ENCODE results near the gene MEIOSIN.

DNA sequence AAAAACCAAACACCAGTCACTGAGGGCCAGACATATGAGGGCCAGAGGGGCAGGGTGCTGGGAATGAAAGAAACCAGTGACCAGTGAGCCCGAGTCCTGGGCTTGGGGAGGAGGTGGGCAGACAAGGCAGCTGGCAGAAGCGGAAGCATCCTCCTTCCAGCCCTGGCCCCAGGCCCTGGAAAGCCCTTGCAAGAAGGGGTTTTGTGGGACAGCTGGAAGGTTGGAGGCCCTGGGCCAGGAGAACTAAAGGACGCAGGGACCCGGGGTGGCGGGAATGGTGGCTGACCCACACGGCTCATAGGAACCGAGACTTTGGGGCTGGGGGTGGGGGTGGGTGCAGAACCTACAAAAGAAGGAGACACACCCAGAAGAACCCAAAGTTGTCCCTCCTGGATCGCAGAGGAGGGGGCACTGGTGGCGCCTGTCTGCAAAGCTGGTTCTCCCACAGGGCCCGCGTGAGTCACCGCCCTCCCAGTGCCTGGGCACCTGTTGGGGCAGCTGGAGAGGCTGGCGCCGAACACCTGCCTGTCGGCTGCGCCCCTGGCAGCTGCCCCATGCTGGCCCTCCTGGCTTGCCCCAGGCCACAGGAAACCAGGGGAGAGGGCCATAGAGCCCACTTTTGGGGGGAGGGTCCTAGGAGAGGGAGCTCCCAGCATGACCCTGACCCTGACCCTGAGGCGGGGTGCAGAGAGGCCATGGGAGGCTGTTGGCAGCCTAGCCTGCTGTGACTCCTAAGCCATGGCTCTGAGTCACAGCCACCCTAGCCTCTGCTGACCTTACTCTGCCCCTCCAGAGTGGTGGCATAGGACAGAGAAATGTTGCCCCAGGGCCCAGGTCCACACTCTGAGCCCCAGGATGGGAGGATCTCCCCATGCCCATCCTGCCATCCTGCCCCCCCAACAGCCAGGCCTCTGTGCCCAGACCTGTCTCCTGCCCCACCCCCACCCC, 48.2 kb downstream of the MEIOSIN start:
- TF ChIP-seq CTCF (conservative IDR thresholded peaks at IDR 0.05) (no peak), EZH2 (IDR thresholded peaks at IDR 0.05; ENCODE audit: low read depth) (no peak)

Measured in PC-9 (cell line).